Measurements from ENCODE around the gene GRIN1.

DNA sequence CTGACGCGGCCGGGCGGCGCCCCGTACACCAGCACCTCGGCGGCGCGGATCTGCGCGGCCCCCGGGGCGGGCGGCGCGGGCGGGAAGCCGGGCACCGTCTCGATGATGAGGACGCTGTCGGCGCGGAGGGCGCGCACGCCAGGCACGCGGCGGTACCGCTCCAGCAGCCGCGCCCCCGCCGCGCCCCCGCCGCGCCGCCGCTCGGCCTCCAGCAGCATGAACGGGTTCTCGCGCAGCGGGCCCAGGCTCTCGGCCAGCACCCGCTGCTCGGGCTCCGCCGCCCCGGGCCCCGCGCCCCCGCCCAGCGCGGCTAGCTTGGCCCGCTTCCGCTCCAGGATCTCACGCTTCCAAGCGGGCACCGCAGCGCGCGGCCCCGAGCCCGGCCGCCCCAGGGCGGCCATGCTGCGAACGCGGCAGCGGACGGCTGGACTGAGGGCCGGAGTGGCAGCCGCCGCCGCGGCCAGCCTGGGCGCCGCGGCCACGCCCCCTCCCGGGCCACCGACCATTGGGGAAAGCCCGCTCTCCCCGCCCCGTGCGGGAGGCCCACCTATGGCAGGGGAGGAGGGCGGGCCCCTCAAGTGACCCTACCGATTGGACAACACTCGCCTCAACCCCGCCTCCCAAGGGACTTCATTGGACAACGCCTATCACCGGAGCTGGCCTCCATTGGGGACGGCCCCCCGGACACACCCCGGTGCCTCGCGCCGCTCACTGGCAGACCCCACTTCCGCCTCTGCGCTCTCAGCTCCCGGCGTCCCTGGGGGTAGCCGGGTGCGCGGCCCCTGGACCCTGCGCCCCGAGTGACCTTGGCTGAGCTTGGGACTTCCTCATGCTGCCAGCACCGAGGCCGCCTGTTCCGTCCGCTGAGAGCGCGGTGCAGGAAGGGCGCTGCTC lies 61.6 kb downstream of the GRIN1 start, which contains the start of gene TPRN:
- peak; percentile 99 for TF ChIP-seq POLR2A (IDR thresholded peaks at IDR 0.05)
- TF ChIP-seq, protein P1, sequence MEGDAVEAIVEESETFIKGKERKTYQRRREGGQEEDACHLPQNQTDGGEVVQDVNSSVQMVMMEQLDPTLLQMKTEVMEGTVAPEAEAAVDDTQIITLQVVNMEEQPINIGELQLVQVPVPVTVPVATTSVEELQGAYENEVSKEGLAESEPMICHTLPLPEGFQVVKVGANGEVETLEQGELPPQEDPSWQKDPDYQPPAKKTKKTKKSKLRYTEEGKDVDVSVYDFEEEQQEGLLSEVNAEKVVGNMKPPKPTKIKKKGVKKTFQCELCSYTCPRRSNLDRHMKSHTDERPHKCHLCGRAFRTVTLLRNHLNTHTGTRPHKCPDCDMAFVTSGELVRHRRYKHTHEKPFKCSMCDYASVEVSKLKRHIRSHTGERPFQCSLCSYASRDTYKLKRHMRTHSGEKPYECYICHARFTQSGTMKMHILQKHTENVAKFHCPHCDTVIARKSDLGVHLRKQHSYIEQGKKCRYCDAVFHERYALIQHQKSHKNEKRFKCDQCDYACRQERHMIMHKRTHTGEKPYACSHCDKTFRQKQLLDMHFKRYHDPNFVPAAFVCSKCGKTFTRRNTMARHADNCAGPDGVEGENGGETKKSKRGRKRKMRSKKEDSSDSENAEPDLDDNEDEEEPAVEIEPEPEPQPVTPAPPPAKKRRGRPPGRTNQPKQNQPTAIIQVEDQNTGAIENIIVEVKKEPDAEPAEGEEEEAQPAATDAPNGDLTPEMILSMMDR (IDR thresholded peaks at IDR 0.05) = no peak

All from right lobe of liver (tissue), 4 donors.